ENCODE data around the gene ATP13A3.

DNA sequence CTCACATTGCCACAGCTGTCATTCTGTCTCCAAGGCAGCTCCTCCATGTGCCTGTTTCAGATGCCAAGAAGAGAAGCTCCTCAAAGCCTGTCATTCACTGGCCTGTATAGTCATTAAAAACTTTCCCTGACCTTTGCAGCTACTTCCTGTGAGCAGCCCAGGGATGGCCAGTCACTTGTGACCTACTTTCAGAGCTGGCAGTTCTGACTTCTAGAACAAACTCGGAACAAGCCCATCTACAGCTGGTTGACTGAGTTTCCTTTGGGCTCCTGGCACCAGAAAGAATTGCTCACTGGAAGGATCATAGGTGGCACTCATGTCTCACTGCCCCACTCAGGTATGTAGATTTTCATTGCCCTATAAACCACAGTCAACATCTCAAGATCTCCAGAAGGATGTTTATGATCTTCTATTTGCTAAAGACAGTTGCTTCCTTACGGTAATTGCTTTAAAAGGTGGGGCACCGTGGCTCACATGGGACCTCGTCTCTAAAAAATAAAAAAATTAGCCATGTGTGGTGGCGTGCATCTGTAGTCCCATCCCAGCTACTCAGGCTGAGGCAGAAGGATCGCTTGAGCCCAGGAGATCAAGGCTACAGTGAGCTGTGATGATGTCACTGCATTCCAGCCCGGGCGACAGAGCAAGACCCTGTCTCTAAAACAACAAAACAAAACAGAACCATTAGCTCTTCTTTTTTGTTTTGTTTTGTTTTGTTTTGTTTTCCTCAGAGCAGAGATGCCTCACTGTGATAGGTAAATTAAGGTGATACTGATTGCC, 11.2 kb upstream of the ATP13A3 start:
- TF ChIP-seq, protein P1, sequence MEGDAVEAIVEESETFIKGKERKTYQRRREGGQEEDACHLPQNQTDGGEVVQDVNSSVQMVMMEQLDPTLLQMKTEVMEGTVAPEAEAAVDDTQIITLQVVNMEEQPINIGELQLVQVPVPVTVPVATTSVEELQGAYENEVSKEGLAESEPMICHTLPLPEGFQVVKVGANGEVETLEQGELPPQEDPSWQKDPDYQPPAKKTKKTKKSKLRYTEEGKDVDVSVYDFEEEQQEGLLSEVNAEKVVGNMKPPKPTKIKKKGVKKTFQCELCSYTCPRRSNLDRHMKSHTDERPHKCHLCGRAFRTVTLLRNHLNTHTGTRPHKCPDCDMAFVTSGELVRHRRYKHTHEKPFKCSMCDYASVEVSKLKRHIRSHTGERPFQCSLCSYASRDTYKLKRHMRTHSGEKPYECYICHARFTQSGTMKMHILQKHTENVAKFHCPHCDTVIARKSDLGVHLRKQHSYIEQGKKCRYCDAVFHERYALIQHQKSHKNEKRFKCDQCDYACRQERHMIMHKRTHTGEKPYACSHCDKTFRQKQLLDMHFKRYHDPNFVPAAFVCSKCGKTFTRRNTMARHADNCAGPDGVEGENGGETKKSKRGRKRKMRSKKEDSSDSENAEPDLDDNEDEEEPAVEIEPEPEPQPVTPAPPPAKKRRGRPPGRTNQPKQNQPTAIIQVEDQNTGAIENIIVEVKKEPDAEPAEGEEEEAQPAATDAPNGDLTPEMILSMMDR (IDR thresholded peaks at IDR 0.05): no peak
- no peak for TF ChIP-seq POLR2A (IDR thresholded peaks at IDR 0.05)

All from vagina (tissue), 2 donors.